SK-N-DZ (cell line): ENCODE results near the gene KRTAP20-2. TPM values are rescaled to one million over a fixed set of nuclear protein-coding genes. Genes with fewer than 3 reads are reported as not detected.

ENCODE experiments used
- DNase-seq: peaks from one replicate; pipeline ENCODE4 v3.0.0-alpha.2; 2015; ENCODE audit warnings: low spot score
- polyA plus RNA-seq, 2 experiments: library from polyadenylated mRNA; depleted of rRNA; stranded (reverse); fragments of >200 nt; gene quantifications; 2 replicates each; pipeline ENCODE4 v1.2.3, GENCODE V29; 2014

Gene KRTAP20-2
- polyA plus RNA-seq (2014; cell fraction: cytosol; rRNA removed): not detected in 2 replicates
- not detected in 2 replicates for polyA plus RNA-seq (2014; cell fraction: nucleus; rRNA removed)

- DNase-seq: no peak
Observed at GRCh38 chr21:30634906-30635305, at the start of gene KRTAP20-2. TSS of gene KRTAP20-2 (plus strand) at chr21:30635206. CDS start at chr21:30635264, 58 bp downstream.

GRCh38 chr21:30590297-30590696 is 44.7 kb upstream of the KRTAP20-2 start, which contains the start of gene KRTAP22-2:
TSS of gene KRTAP22-2 (minus strand) at chr21:30590397.
- no peak for DNase-seq

GRCh38 chr21:30592140-30592539 is 42.9 kb upstream of the KRTAP20-2 start, which contains the start of gene KRTAP6-3:
TSS of gene KRTAP6-3 (plus strand) at chr21:30592440. CDS start at chr21:30592446, 6 bp downstream.
- DNase-seq: no peak

- no peak for DNase-seq
Observed at GRCh38 chr21:30598802-30599201, 36.2 kb upstream of the KRTAP20-2 start, which contains the start of gene KRTAP6-2. TSS of gene KRTAP6-2 (minus strand) at chr21:30598902. CDS start at chr21:30598874, 28 bp downstream.

GRCh38 chr21:30600787-30601186 is 34.2 kb upstream of the KRTAP20-2 start, which contains the start of gene KRTAP22-1:
TSS of gene KRTAP22-1 (plus strand) at chr21:30601087.
- no peak for DNase-seq

- DNase-seq: no peak
Observed at GRCh38 chr21:30605968-30606367, 29.0 kb upstream of the KRTAP20-2 start.

GRCh38 chr21:30612132-30612531 is 22.9 kb upstream of the KRTAP20-2 start:
- DNase-seq: no peak

- no peak for DNase-seq
Observed at GRCh38 chr21:30613836-30614235, 21.2 kb upstream of the KRTAP20-2 start, which contains the start of gene KRTAP6-1. TSS of gene KRTAP6-1 (minus strand) at chr21:30613930. CDS start at chr21:30613904, 26 bp downstream.

- no peak for DNase-seq
Observed at GRCh38 chr21:30615199-30615598, 19.8 kb upstream of the KRTAP20-2 start.

- DNase-seq: no peak
Observed at GRCh38 chr21:30616125-30616524, 18.9 kb upstream of the KRTAP20-2 start, which contains the start of gene KRTAP20-1. TSS of gene KRTAP20-1 (plus strand) at chr21:30616425. CDS start at chr21:30616455, 30 bp downstream.

- DNase-seq: no peak
Observed at GRCh38 chr21:30620080-30620479, 14.9 kb upstream of the KRTAP20-2 start.

GRCh38 chr21:30620522-30620921 is 14.5 kb upstream of the KRTAP20-2 start, which contains the start of gene KRTAP20-4:
TSS of gene KRTAP20-4 (plus strand) at chr21:30620627.
- DNase-seq: no peak

GRCh38 chr21:30623362-30623761 is 11.6 kb upstream of the KRTAP20-2 start:
- DNase-seq: no peak

GRCh38 chr21:30625449-30626165 is 9.4 kb upstream of the KRTAP20-2 start:
- DNase-seq: no peak

GRCh38 chr21:30628109-30628508 is 6.9 kb upstream of the KRTAP20-2 start:
- no peak for DNase-seq

GRCh38 chr21:30629200-30629599 is 5.8 kb upstream of the KRTAP20-2 start:
- DNase-seq: no peak

GRCh38 chr21:30638686-30639085 is 3.7 kb downstream of the KRTAP20-2 start:
- DNase-seq: no peak

GRCh38 chr21:30642564-30642963 is 7.6 kb downstream of the KRTAP20-2 start, which contains the start of gene KRTAP20-3:
TSS of gene KRTAP20-3 (plus strand) at chr21:30642864.
- no peak for DNase-seq

GRCh38 chr21:30646904-30647414 is 12.0 kb downstream of the KRTAP20-2 start:
- DNase-seq: no peak

- DNase-seq: no peak
Observed at GRCh38 chr21:30652891-30653290, 17.9 kb downstream of the KRTAP20-2 start.

GRCh38 chr21:30668776-30669175 is 33.8 kb downstream of the KRTAP20-2 start:
- no peak for DNase-seq

- no peak for DNase-seq
Observed at GRCh38 chr21:30672985-30673650, 38.1 kb downstream of the KRTAP20-2 start.
